Gastrocnemius medialis (tissue), 4 donors: ENCODE results near the gene GPR101.
A peak's percentile ranks its signal among the peaks of the same experiment; 100 is the strongest.

ENCODE experiments used
- POLR2A ChIP-seq, 2 donors: fragments of 450-650 bp; IDR thresholded peaks; one replicate each; pipeline ENCODE4 v1.6.1; 2017; ENCODE audit warnings: antibody characterized with exemption in 2 of 2, mild to moderate bottlenecking in 2 of 2, moderate library complexity in 2 of 2
- TF ChIP-seq, protein P1 (sequence below), 5 experiments: fragments of 450-650 bp in 3 of 5; fragments of 200-600 bp in 2 of 5; sonication (generic) in 2 of 5; IDR thresholded peaks in 4 of 5; conservative IDR thresholded peaks in 1 of 5; 1 replicate in 4 of 5; 2 replicates in 1 of 5; pipeline ENCODE4 v1.5.1; 2016 to 2019; ENCODE audit warnings: antibody characterized with exemption in 5 of 5, mild to moderate bottlenecking in 3 of 5, moderate library complexity in 3 of 5

GRCh38 chrX:137051978-137052642 lies 18.3 kb upstream of the GPR101 start:
- TF ChIP-seq, protein P1, sequence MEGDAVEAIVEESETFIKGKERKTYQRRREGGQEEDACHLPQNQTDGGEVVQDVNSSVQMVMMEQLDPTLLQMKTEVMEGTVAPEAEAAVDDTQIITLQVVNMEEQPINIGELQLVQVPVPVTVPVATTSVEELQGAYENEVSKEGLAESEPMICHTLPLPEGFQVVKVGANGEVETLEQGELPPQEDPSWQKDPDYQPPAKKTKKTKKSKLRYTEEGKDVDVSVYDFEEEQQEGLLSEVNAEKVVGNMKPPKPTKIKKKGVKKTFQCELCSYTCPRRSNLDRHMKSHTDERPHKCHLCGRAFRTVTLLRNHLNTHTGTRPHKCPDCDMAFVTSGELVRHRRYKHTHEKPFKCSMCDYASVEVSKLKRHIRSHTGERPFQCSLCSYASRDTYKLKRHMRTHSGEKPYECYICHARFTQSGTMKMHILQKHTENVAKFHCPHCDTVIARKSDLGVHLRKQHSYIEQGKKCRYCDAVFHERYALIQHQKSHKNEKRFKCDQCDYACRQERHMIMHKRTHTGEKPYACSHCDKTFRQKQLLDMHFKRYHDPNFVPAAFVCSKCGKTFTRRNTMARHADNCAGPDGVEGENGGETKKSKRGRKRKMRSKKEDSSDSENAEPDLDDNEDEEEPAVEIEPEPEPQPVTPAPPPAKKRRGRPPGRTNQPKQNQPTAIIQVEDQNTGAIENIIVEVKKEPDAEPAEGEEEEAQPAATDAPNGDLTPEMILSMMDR (IDR thresholded peaks at IDR 0.05 in 4 of 5, conservative IDR thresholded peaks at IDR 0.05 in 1 of 5): peak; percentile 32 to 84 (median 59)
- no peak for TF ChIP-seq POLR2A (IDR thresholded peaks at IDR 0.05)
